ENCODE results near the gene HSPB9. TPM values are rescaled to one million over a fixed set of nuclear protein-coding genes. Genes with fewer than 3 reads are reported as not detected.
A peak's percentile ranks its signal among the peaks of the same experiment; 100 is the strongest.

Gene HSPB9
- total RNA-seq, 1 experiment from 2014 or later = 0.46 TPM

- TF ChIP-seq ZBTB43 (CRISPR knock-in tag; IDR thresholded peaks at IDR 0.05) = no peak
Observed at GRCh38 chr17:42130310-42130936, 7.8 kb downstream of the HSPB9 start (continued).

- H3K27ac Mint-ChIP-seq = peak overlapping the region; percentile 85
Observed at GRCh38 chr17:42131232-42131631, 8.6 kb downstream of the HSPB9 start.

GRCh38 chr17:42131981-42132432 lies 9.4 kb downstream of the HSPB9 start:
- ChIA-PET POLR2A (interaction anchor here (0.5 kb wide), 1 partner anchor 1912 kb away, joined by 3 read pairs; no protein-coding TSS in a partner anchor), CTCF (interaction anchor here (0.7 to 1.2 kb wide), 3 partner anchors 31 to 386 kb away, joined by 3 to 4 read pairs (median 3); no protein-coding TSS in a partner anchor)
- H3K4me3 Mint-ChIP-seq = no peak overlapping the region
- H3K4me1 Mint-ChIP-seq = peaks cover 39% of the 10 kb centered on the region
- ATAC-seq (no peak), DNase-seq (ENCODE audit: low spot score) (no peak)
- H3K36me3 Mint-ChIP-seq = peaks cover 25% of the 10 kb centered on the region
- no peaks in the 10 kb centered on the region for H3K27me3 Mint-ChIP-seq (ENCODE audit: low read depth)
- H3K27ac Mint-ChIP-seq = no peak overlapping the region
- no peaks in the 10 kb centered on the region for H3K9me3 Mint-ChIP-seq
- TF ChIP-seq MAX (CRISPR knock-in tag; IDR thresholded peaks at IDR 0.05) (no peak), ATF6 (CRISPR knock-in tag; IDR thresholded peaks at IDR 0.05) (no peak), ZNF396 (CRISPR knock-in tag; IDR thresholded peaks at IDR 0.05; ENCODE audit: borderline replicate concordance) (no peak), USF2 (CRISPR knock-in tag; IDR thresholded peaks at IDR 0.05) (no peak), MLX (CRISPR knock-in tag; IDR thresholded peaks at IDR 0.05) (no peak), JAZF1 (CRISPR knock-in tag; IDR thresholded peaks at IDR 0.05) (no peak), TCF7 (CRISPR knock-in tag; IDR thresholded peaks at IDR 0.05; ENCODE audit: low read depth) (no peak), ZNF425 (CRISPR knock-in tag; conservative IDR thresholded peaks at IDR 0.05) (no peak), FOXP1 (CRISPR knock-in tag; IDR thresholded peaks at IDR 0.05; ENCODE audit: borderline replicate concordance) (no peak)

More at GRCh38 chr17:42131232-42131631, 8.6 kb downstream of the HSPB9 start:
- Mint-ChIP-seq H3K9me3 (no peaks in the 10 kb centered on the region), H3K36me3 (peaks cover 31% of the 10 kb centered on the region), H3K27me3 (ENCODE audit: low read depth) (no peaks in the 10 kb centered on the region), H3K4me3 (no peak overlapping the region), H3K4me1 (peaks cover 31% of the 10 kb centered on the region)
- TF ChIP-seq NFE2L1 (CRISPR knock-in tag; IDR thresholded peaks at IDR 0.05) = no peak
- TF ChIP-seq ATF6 (CRISPR knock-in tag; IDR thresholded peaks at IDR 0.05) = no peak
- no peak for TF ChIP-seq MLX (CRISPR knock-in tag; IDR thresholded peaks at IDR 0.05)
- no peak for TF ChIP-seq NFATC4 (CRISPR knock-in tag; IDR thresholded peaks at IDR 0.05)
- TF ChIP-seq GRHL2 (CRISPR knock-in tag; IDR thresholded peaks at IDR 0.05; ENCODE audit: insufficient replicate concordance, severe bottlenecking) = no peak
- no peak for TF ChIP-seq ZNF423 (CRISPR knock-in tag; IDR thresholded peaks at IDR 0.05)
- TF ChIP-seq ZNF317 (CRISPR knock-in tag; IDR thresholded peaks at IDR 0.05; ENCODE audit: borderline replicate concordance, low read depth) = no peak
- TF ChIP-seq FOXK1 (CRISPR knock-in tag; IDR thresholded peaks at IDR 0.05) = no peak
- TF ChIP-seq PREB (CRISPR knock-in tag; IDR thresholded peaks at IDR 0.05; ENCODE audit: borderline replicate concordance) = no peak
- no peak for TF ChIP-seq ZNF232 (CRISPR knock-in tag; IDR thresholded peaks at IDR 0.05)
- TF ChIP-seq CREM (CRISPR knock-in tag; IDR thresholded peaks at IDR 0.05) = no peak
- no peak for TF ChIP-seq ZNF121 (CRISPR knock-in tag; IDR thresholded peaks at IDR 0.05)
- ATAC-seq (no peak), DNase-seq (ENCODE audit: low spot score) (no peak)
- POLR2A ChIA-PET = no interaction called here
- CTCF ChIA-PET = interaction anchor here (0.5 to 2.6 kb wide), 14 partner anchors 8 to 396 kb away, joined by 3 to 16 read pairs (median 4); partner anchors contain the start of genes HSPB9 and KAT2A
